Activated B cell treated with CpG ODN at 0.5 μM for 24 hours (primary cell): ENCODE measurements around the gene VSIG10L. TPM values are rescaled to one million over a fixed set of nuclear protein-coding genes. Genes with fewer than 3 reads are reported as not detected.

Source experiments
- ATAC-seq: fragments of 200-7000 bp; cut with Tn5 transposase; one replicate; pipeline ENCODE4 v1.10.0; 2021; ENCODE audit warnings: low read depth, mild to moderate bottlenecking, moderate library complexity
- CTCF ChIA-PET: fragments of 350-600 bp; sonication (Branson Sonifier 250); formaldehyde crosslinking; loops from one replicate; lab custom pipeline; 2021; ENCODE audit warnings: antibody characterized with exemption; lab: Charles Lee
- POLR2A ChIA-PET: fragments of 350-600 bp; sonication (Branson Sonifier 250); formaldehyde crosslinking; loops from one replicate; lab custom pipeline; 2021; ENCODE audit warnings: antibody characterized with exemption; lab: Charles Lee
- DNase-seq: peaks from one replicate; pipeline ENCODE4 v3.0.0; 2022
- H3K27ac Mint-ChIP-seq: one replicate; pipeline ENCODE4 v1.8.0; 2020; ENCODE audit warnings: mixed read lengths
- H3K27me3 Mint-ChIP-seq: one replicate; pipeline ENCODE4 v1.8.0; 2021; ENCODE audit warnings: mixed read lengths
- H3K36me3 Mint-ChIP-seq: one replicate; pipeline ENCODE4 v1.8.0; 2021; ENCODE audit warnings: low read depth, mixed read lengths
- H3K4me1 Mint-ChIP-seq: one replicate; pipeline ENCODE4 v1.8.0; 2021; ENCODE audit warnings: mixed read lengths
- H3K4me3 Mint-ChIP-seq: one replicate; pipeline ENCODE4 v1.8.0; 2020; ENCODE audit warnings: mild to moderate bottlenecking, mixed read lengths
- H3K9me3 Mint-ChIP-seq: one replicate; pipeline ENCODE4 v1.8.0; 2020; ENCODE audit warnings: mixed read lengths
- intact Hi-C: fragments of 100-400 bp; cut with micrococcal nuclease; formaldehyde crosslinking; loops from one replicate; pipeline ENCODE4 v1.15.1; 2024
- total RNA-seq: library from RNA; stranded (reverse); gene quantifications from 2 replicates; pipeline ENCODE4 v1.2.3, GENCODE V29; 2022
- TF ChIP-seq, protein P1 (sequence below): fragments of 200-600 bp; IDR thresholded peaks from one replicate; pipeline ENCODE4 v1.8.0; 2022; ENCODE audit warnings: antibody characterized with exemption, mild to moderate bottlenecking

VSIG10L gene
- total RNA-seq, 1 donor from 2014 or later = 0.98 TPM

DNA sequence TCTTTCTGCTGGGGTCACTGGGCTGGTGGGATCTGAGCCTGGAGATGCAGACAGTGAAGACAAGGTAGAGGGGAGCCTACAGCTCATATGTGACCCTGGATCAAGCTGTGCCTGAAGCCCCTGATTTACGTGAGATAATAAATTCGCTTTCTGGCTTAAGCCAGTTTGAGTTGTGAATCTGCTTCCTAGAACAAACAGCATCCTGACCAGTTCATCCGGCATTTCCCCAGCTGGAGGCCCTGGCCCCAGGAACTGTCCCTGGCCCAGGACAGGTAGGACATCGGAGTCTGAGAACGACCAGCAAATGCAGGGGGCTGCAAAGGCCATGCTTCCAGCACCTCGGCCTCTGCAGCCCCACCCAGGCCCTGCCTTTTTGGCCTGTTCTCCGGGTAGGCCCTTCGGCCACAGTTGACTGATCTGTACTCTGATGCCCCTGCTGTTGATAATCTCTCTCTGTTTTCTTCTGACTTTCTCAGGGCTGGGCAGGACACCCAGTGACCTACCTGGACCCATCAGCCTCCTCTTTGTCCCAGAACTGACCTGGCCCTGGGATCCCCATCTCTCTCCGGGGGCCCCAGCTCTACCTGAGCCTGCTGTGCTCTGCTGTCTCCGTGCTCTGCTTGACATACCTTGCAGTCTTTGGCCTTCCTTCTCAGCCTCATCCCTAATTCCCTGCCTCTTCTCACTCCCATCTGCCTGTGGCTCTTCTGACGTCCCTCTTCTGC, 9.5 kb upstream of the VSIG10L start:
- H3K4me1 Mint-ChIP-seq = no peaks in the 10 kb centered on the region
- no peaks in the 10 kb centered on the region for H3K9me3 Mint-ChIP-seq
- no peak overlapping the region for H3K27ac Mint-ChIP-seq
- POLR2A ChIA-PET = no interaction called here
- no peak for ATAC-seq
- intact Hi-C loops = no loop called here
- TF ChIP-seq, protein P1, sequence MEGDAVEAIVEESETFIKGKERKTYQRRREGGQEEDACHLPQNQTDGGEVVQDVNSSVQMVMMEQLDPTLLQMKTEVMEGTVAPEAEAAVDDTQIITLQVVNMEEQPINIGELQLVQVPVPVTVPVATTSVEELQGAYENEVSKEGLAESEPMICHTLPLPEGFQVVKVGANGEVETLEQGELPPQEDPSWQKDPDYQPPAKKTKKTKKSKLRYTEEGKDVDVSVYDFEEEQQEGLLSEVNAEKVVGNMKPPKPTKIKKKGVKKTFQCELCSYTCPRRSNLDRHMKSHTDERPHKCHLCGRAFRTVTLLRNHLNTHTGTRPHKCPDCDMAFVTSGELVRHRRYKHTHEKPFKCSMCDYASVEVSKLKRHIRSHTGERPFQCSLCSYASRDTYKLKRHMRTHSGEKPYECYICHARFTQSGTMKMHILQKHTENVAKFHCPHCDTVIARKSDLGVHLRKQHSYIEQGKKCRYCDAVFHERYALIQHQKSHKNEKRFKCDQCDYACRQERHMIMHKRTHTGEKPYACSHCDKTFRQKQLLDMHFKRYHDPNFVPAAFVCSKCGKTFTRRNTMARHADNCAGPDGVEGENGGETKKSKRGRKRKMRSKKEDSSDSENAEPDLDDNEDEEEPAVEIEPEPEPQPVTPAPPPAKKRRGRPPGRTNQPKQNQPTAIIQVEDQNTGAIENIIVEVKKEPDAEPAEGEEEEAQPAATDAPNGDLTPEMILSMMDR = no peak
- no peak for DNase-seq
- H3K27me3 Mint-ChIP-seq = no peaks in the 10 kb centered on the region
- no peak overlapping the region for H3K4me3 Mint-ChIP-seq
- CTCF ChIA-PET = interaction anchor here (1.1 kb wide), 1 partner anchor 12 kb away, joined by 3 read pairs; no protein-coding TSS in a partner anchor
- peaks cover 50% of the 10 kb centered on the region for H3K36me3 Mint-ChIP-seq

DNA sequence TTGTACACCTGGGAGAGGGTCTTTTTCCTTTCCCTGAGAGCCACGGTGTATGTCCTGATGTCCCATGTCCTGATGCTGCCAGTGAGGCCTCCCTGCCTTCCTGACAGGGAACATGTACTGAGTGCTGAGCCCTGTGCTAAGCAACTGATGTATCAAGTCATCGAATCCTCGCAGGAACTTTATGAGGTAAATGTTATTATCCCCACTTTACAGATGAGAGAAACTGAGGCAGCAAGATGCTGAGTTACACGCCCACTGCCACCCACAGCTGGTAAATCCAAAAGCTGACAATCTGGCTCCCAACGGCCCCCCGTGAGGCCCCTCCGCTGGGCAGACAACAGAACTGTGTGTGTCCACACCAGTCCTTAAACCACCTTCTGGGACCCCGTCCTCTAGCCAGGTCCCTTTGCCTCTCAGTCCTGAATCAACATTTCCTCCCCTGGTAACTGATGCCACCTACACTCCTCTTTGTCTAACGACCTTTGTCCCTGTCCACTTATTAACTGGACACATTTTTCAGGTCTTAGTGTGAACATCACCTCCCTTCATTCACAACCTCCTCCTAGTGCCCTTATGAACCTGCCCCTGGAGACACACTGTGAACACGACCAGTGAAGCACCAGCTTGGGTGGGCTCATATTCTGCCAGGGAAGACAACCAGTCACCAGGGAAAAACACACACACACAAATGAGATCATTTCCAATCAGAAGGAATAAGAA, 5.4 kb upstream of the VSIG10L start:
- Mint-ChIP-seq H3K4me3 (no peak overlapping the region), H3K4me1 (peaks cover 32% of the 10 kb centered on the region), H3K27ac (no peak overlapping the region), H3K27me3 (no peaks in the 10 kb centered on the region), H3K36me3 (peaks cover 43% of the 10 kb centered on the region), H3K9me3 (no peaks in the 10 kb centered on the region)
- intact Hi-C loops = no loop called here
- CTCF ChIA-PET = no interaction called here
- no peak for DNase-seq
- POLR2A ChIA-PET = interaction anchor here (0.6 kb wide), 1 partner anchor 62 kb away, joined by 4 read pairs; no protein-coding TSS in a partner anchor
- no peak for ATAC-seq
- TF ChIP-seq, protein P1 = no peak

DNA sequence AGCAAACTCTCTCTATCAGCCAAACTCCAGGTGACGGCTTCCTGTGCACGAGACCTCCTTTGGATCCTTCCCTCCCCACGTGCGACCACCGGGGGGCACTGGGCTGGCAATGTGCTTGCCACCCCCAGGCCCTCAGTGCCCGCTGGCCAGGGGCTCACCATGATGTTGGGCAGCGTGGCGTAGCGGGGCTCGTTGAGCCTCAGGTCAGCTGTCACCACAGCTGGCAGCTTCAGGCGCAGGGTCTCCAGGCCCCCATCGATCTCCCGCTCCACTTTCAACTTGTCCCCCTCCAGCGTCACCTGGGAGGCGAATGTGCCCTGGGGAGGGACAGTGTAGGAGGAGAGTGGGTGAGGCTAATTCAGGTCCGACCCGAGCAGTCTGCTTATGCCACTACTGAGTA, 4.8 kb upstream of the VSIG10L start:
- H3K4me1 Mint-ChIP-seq = peaks cover 34% of the 10 kb centered on the region
- H3K27me3 Mint-ChIP-seq = no peaks in the 10 kb centered on the region
- ATAC-seq (no peak), DNase-seq (no peak)
- no peaks in the 10 kb centered on the region for H3K9me3 Mint-ChIP-seq
- H3K36me3 Mint-ChIP-seq = peaks cover 37% of the 10 kb centered on the region
- CTCF ChIA-PET = no interaction called here
- TF ChIP-seq, protein P1 = no peak
- POLR2A ChIA-PET = no interaction called here
- intact Hi-C loops = no loop called here
- no peak overlapping the region for H3K27ac Mint-ChIP-seq
- no peak overlapping the region for H3K4me3 Mint-ChIP-seq

DNA sequence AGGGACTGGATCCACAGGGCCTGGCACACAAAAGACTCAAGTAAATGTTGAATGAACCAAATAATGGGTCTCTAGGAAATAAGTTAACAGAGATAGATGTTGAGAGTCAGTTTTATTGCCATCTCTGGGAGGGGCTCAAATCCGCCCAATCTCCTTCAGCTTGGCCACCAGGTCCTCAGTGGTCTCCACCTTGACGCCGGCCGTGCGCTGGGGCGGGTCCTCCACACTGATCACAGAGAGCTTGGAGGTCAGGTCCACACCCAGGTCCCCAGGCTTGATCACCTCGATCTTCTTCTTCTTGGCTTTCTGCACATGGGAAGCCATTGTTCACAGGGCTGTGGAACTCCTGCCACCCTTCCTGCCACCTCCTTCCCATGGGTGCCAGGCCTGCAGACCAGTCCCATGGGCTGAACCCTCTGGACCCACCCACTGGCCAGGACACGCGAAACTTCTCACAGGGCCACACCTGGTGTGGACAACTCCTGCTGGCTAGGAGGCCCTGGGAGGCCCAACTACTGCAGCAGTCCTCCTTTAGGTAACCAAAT, 3.2 kb upstream of the VSIG10L start:
- ChIA-PET POLR2A (interaction anchor here (1.0 to 1.9 kb wide), 5 partner anchors 12 to 72 kb away, joined by 3 to 10 read pairs (median 4); partner anchors contain the start of genes ETFB and SIGLEC10), CTCF (interaction anchor here (1.2 to 2.0 kb wide), 2 partner anchors 21 to 51 kb away, joined by 3 to 7 read pairs; partner anchors contain the start of gene ETFB)
- peak overlapping the region; percentile 92 for H3K27ac Mint-ChIP-seq
- H3K36me3 Mint-ChIP-seq = peaks cover 23% of the 10 kb centered on the region
- DNase-seq = no peak
- no peak for ATAC-seq
- TF ChIP-seq, protein P1 = no peak
- H3K27me3 Mint-ChIP-seq = no peaks in the 10 kb centered on the region
- peak overlapping the region; percentile 58 for H3K4me3 Mint-ChIP-seq
- intact Hi-C loops = no loop called here
- H3K4me1 Mint-ChIP-seq = peaks cover 42% of the 10 kb centered on the region
- H3K9me3 Mint-ChIP-seq = no peaks in the 10 kb centered on the region
